Subcutaneous adipose tissue (tissue), 4 donors: ENCODE data around the gene EFCAB14. TPM values are rescaled to one million over a fixed set of nuclear protein-coding genes. Genes with fewer than 3 reads are reported as not detected.

Source experiments
- CTCF ChIP-seq: fragments of 450-650 bp; IDR thresholded peaks from one replicate; pipeline ENCODE4 v1.5.1; 2016; ENCODE audit warnings: low read depth, mild to moderate bottlenecking, control low read depth, antibody characterized with exemption, moderate library complexity
- total RNA-seq, 4 donors: library from RNA; depleted of rRNA; stranded (reverse); fragments of >200 nt; gene quantifications; one replicate each; pipeline ENCODE4 v1.1.0, GENCODE V29; 2016

EFCAB14 gene
- total RNA-seq, 4 donors from 2014 or later, result 91.4 to 137 (median 102) TPM

GRCh38 chr1:46699666-46700065 lies 19.2 kb downstream of the EFCAB14 start:
- no peak for TF ChIP-seq CTCF

GRCh38 chr1:46697053-46697452 lies 21.9 kb downstream of the EFCAB14 start:
- TF ChIP-seq CTCF, result no peak

GRCh38 chr1:46692811-46693770 lies 25.8 kb downstream of the EFCAB14 start:
- TF ChIP-seq CTCF, result no peak

- no peak for TF ChIP-seq CTCF
Measured at GRCh38 chr1:46691997-46692790, 26.7 kb downstream of the EFCAB14 start.

- no peak for TF ChIP-seq CTCF
Measured at GRCh38 chr1:46690931-46691421, 27.9 kb downstream of the EFCAB14 start.

- TF ChIP-seq CTCF, result no peak
Measured at GRCh38 chr1:46689897-46690296, 29.0 kb downstream of the EFCAB14 start.

GRCh38 chr1:46689356-46689755 lies 29.6 kb downstream of the EFCAB14 start:
- TF ChIP-seq CTCF, result no peak
